Sigmoid colon (tissue), 4 donors: ENCODE data around the gene SOX10.

Experiments used
- EP300 ChIP-seq, 4 donors: sonication (generic); formaldehyde crosslinking; IDR thresholded peaks; one replicate each; pipeline ENCODE4 v1.6.1; 2017; ENCODE audit warnings: antibody characterized with exemption in 4 of 4
- POLR2A ChIP-seq, 2 donors: fragments of 450-650 bp; IDR thresholded peaks; one replicate each; pipeline ENCODE4 v1.6.1; 2016; ENCODE audit warnings: antibody characterized with exemption in 2 of 2, mild to moderate bottlenecking in 2 of 2, moderate library complexity in 2 of 2
- TF ChIP-seq, protein P1 (sequence below), 4 experiments: fragments of 450-650 bp in 3 of 4; fragments of 200-600 bp in 1 of 4; IDR thresholded peaks; one replicate each; pipeline ENCODE4 v1.5.1; 2016 to 2019; ENCODE audit warnings: antibody characterized with exemption in 4 of 4, mild to moderate bottlenecking in 3 of 4, moderate library complexity in 2 of 4

DNA sequence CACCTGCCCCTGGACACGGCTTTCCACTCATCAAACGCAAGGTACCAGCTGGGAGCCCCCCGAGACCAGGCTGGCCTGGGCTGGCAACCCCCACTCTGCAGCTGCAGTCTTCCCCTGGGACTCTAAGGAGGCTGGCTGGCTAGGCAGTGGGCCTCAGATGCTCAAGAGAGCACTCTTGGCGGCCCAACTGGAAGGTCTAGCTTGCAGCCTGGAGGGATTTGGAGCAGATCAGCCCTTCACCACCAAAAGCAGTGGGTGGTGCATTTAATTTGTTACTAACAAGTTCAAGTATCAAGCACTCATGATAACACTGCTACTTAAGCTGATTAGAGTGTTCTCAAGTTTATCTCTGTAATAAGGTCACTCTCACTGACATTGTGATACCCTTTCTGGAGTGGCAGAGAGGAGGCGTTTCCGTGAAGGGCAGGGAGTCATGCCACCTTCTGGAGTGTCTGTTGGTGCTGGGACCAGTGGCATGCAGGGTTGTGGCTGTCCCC is 52.4 kb downstream of the SOX10 start:
- TF ChIP-seq, protein P1, sequence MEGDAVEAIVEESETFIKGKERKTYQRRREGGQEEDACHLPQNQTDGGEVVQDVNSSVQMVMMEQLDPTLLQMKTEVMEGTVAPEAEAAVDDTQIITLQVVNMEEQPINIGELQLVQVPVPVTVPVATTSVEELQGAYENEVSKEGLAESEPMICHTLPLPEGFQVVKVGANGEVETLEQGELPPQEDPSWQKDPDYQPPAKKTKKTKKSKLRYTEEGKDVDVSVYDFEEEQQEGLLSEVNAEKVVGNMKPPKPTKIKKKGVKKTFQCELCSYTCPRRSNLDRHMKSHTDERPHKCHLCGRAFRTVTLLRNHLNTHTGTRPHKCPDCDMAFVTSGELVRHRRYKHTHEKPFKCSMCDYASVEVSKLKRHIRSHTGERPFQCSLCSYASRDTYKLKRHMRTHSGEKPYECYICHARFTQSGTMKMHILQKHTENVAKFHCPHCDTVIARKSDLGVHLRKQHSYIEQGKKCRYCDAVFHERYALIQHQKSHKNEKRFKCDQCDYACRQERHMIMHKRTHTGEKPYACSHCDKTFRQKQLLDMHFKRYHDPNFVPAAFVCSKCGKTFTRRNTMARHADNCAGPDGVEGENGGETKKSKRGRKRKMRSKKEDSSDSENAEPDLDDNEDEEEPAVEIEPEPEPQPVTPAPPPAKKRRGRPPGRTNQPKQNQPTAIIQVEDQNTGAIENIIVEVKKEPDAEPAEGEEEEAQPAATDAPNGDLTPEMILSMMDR (IDR thresholded peaks at IDR 0.05), result no peak
- TF ChIP-seq POLR2A (IDR thresholded peaks at IDR 0.05) (no peak), EP300 (IDR thresholded peaks at IDR 0.05) (no peak)
